BLaER1 (cell line): ENCODE results near the gene ADAM12.
"Not testable (repeated sequence)": the region's sequence is repeated elsewhere in the genome, so short reads cannot be mapped to it uniquely, and the experiment has no call there.

Source experiments
- H3K27ac ChIP-seq: shearing (Covaris generic); formaldehyde crosslinking; 2 replicates; pipeline ENCODE4 v1.8.1; 2022
- H3K27me3 ChIP-seq: shearing (Covaris generic); formaldehyde crosslinking; 2 replicates; pipeline ENCODE4 v1.8.1; 2022
- H3K36me3 ChIP-seq: shearing (Covaris generic); formaldehyde crosslinking; 2 replicates; pipeline ENCODE4 v1.8.1; 2022
- H3K4me1 ChIP-seq: shearing (Covaris generic); formaldehyde crosslinking; 2 replicates; pipeline ENCODE4 v1.8.1; 2022
- H3K4me2 ChIP-seq: shearing (Covaris generic); formaldehyde crosslinking; 2 replicates; pipeline ENCODE4 v1.8.1; 2022
- H3K4me3 ChIP-seq: shearing (Covaris generic); formaldehyde crosslinking; 2 replicates; pipeline ENCODE4 v1.8.1; 2022
- H3K9ac ChIP-seq: shearing (Covaris generic); formaldehyde crosslinking; 2 replicates; pipeline ENCODE4 v1.8.1; 2022
- H3K9me3 ChIP-seq: shearing (Covaris generic); formaldehyde crosslinking; 2 replicates; pipeline ENCODE4 v1.8.1; 2022
- H4K20me1 ChIP-seq: shearing (Covaris generic); formaldehyde crosslinking; 2 replicates; pipeline ENCODE4 v1.8.1; 2022
- Cebpa-rat ChIP-seq: shearing (Covaris generic); IDR thresholded peaks from 2 replicates; pipeline ENCODE4 v1.8.1; 2022

Gene ADAM12

GRCh38 chr10:126392469-126392868 lies 4.2 kb upstream of the ADAM12 start:
- Histone ChIP-seq H4K20me1 (no peaks in the 10 kb centered on the region), H3K9ac (no peak overlapping the region), H3K4me1 (no peaks in the 10 kb centered on the region), H3K4me3 (no peak overlapping the region), H3K27ac (no peak overlapping the region), H3K4me2 (no peak overlapping the region), H3K9me3 (peaks cover 23% of the 10 kb centered on the region), H3K27me3 (0 out of 2 replicates have a peak, but pooled peaks cover 10% of the 10 kb centered on the region), H3K36me3 (no peaks in the 10 kb centered on the region)
- no peak for TF ChIP-seq Cebpa-rat

- no peak overlapping the region for H3K4me2 ChIP-seq
- H3K27me3 ChIP-seq: 0 out of 2 replicates have a peak, but pooled peaks cover 10% of the 10 kb centered on the region
- no peak overlapping the region for H3K9ac ChIP-seq
- no peaks in the 10 kb centered on the region for H4K20me1 ChIP-seq
- peaks cover 27% of the 10 kb centered on the region for H3K9me3 ChIP-seq
- TF ChIP-seq Cebpa-rat: no peak
- no peaks in the 10 kb centered on the region for H3K4me1 ChIP-seq
- no peaks in the 10 kb centered on the region for H3K36me3 ChIP-seq
- H3K4me3 ChIP-seq: no peak overlapping the region
- H3K27ac ChIP-seq: no peak overlapping the region
Measured at GRCh38 chr10:126392068-126392467, 3.8 kb upstream of the ADAM12 start.

GRCh38 chr10:126391192-126391885 lies 3.1 kb upstream of the ADAM12 start:
- no peaks in the 10 kb centered on the region for H4K20me1 ChIP-seq
- TF ChIP-seq Cebpa-rat: no peak
- no peak overlapping the region for H3K9ac ChIP-seq
- no peaks in the 10 kb centered on the region for H3K36me3 ChIP-seq
- H3K4me1 ChIP-seq: no peaks in the 10 kb centered on the region
- no peak overlapping the region for H3K27ac ChIP-seq
- no peak overlapping the region for H3K4me3 ChIP-seq
- peaks cover 31% of the 10 kb centered on the region for H3K9me3 ChIP-seq
- 0 out of 2 replicates have a peak, but pooled peaks cover 10% of the 10 kb centered on the region for H3K27me3 ChIP-seq
- H3K4me2 ChIP-seq: no peak overlapping the region

GRCh38 chr10:126390324-126390723 lies 2.0 kb upstream of the ADAM12 start:
- Histone ChIP-seq H4K20me1 (no peaks in the 10 kb centered on the region), H3K4me3 (no peak overlapping the region), H3K9me3 (peaks cover 31% of the 10 kb centered on the region), H3K27me3 (0 out of 2 replicates have a peak, but pooled peaks cover 10% of the 10 kb centered on the region), H3K36me3 (no peaks in the 10 kb centered on the region), H3K27ac (no peak overlapping the region), H3K4me2 (no peak overlapping the region), H3K4me1 (no peaks in the 10 kb centered on the region), H3K9ac (no peak overlapping the region)
- TF ChIP-seq Cebpa-rat: no peak

GRCh38 chr10:126387041-126387921 lies 996 bp downstream of the ADAM12 start:
- Histone ChIP-seq H3K36me3 (no peaks in the 10 kb centered on the region), H3K27me3 (0 out of 2 replicates have a peak, but pooled peaks cover 10% of the 10 kb centered on the region), H3K9ac (no peak overlapping the region), H4K20me1 (no peaks in the 10 kb centered on the region), H3K9me3 (peaks cover 49% of the 10 kb centered on the region), H3K4me2 (no peak overlapping the region), H3K27ac (no peak overlapping the region), H3K4me3 (no peak overlapping the region), H3K4me1 (no peaks in the 10 kb centered on the region)
- TF ChIP-seq Cebpa-rat: no peak

GRCh38 chr10:126384269-126384873 lies 3.9 kb downstream of the ADAM12 start:
- H4K20me1 ChIP-seq: no peaks in the 10 kb centered on the region
- H3K9me3 ChIP-seq: peaks cover 45% of the 10 kb centered on the region
- H3K4me1 ChIP-seq: no peaks in the 10 kb centered on the region
- H3K36me3 ChIP-seq: no peaks in the 10 kb centered on the region
- no peak overlapping the region for H3K4me3 ChIP-seq
- H3K4me2 ChIP-seq: no peak overlapping the region
- H3K27ac ChIP-seq: no peak overlapping the region
- TF ChIP-seq Cebpa-rat: no peak
- H3K27me3 ChIP-seq: no peaks in the 10 kb centered on the region
- H3K9ac ChIP-seq: no peak overlapping the region

- no peak for TF ChIP-seq Cebpa-rat
- Histone ChIP-seq H3K27ac (no peak overlapping the region), H3K27me3 (no peaks in the 10 kb centered on the region)
Measured at GRCh38 chr10:126380352-126381076, 7.8 kb downstream of the ADAM12 start.

GRCh38 chr10:126379166-126379565 lies 9.1 kb downstream of the ADAM12 start:
- H3K9ac ChIP-seq, H3K27me3 ChIP-seq: not testable (repeated sequence)

More at GRCh38 chr10:126380352-126381076, 7.8 kb downstream of the ADAM12 start:
- peaks cover 32% of the 10 kb centered on the region for H3K9me3 ChIP-seq
- H3K4me3 ChIP-seq: no peak overlapping the region
- no peaks in the 10 kb centered on the region for H3K4me1 ChIP-seq
- no peaks in the 10 kb centered on the region for H3K36me3 ChIP-seq
- no peaks in the 10 kb centered on the region for H4K20me1 ChIP-seq
- no peak overlapping the region for H3K9ac ChIP-seq
- no peak overlapping the region for H3K4me2 ChIP-seq

GRCh38 chr10:126376956-126377355 lies 11.3 kb downstream of the ADAM12 start:
- Histone ChIP-seq H3K27me3 (no peaks in the 10 kb centered on the region), H3K27ac (no peak overlapping the region), H3K4me1 (peaks cover 5% of the 10 kb centered on the region; the same call in 1 of the 2 replicates), H3K4me2 (no peak overlapping the region), H3K9ac (no peak overlapping the region), H4K20me1 (no peaks in the 10 kb centered on the region), H3K9me3 (peaks cover 24% of the 10 kb centered on the region), H3K36me3 (no peaks in the 10 kb centered on the region), H3K4me3 (no peak overlapping the region)
- no peak for TF ChIP-seq Cebpa-rat

More at GRCh38 chr10:126379166-126379565, 9.1 kb downstream of the ADAM12 start:
- H3K27ac ChIP-seq, H3K4me1 ChIP-seq, H3K4me3 ChIP-seq, H3K36me3 ChIP-seq, H3K4me2 ChIP-seq, H4K20me1 ChIP-seq: not testable (repeated sequence)
- peaks cover 32% of the 10 kb centered on the region for H3K9me3 ChIP-seq
